ENCODE results near the gene LSM8.
"Not testable (repeated sequence)": the region's sequence is repeated elsewhere in the genome, so short reads cannot be mapped to it uniquely, and the experiment has no call there.

Gene LSM8

DNA sequence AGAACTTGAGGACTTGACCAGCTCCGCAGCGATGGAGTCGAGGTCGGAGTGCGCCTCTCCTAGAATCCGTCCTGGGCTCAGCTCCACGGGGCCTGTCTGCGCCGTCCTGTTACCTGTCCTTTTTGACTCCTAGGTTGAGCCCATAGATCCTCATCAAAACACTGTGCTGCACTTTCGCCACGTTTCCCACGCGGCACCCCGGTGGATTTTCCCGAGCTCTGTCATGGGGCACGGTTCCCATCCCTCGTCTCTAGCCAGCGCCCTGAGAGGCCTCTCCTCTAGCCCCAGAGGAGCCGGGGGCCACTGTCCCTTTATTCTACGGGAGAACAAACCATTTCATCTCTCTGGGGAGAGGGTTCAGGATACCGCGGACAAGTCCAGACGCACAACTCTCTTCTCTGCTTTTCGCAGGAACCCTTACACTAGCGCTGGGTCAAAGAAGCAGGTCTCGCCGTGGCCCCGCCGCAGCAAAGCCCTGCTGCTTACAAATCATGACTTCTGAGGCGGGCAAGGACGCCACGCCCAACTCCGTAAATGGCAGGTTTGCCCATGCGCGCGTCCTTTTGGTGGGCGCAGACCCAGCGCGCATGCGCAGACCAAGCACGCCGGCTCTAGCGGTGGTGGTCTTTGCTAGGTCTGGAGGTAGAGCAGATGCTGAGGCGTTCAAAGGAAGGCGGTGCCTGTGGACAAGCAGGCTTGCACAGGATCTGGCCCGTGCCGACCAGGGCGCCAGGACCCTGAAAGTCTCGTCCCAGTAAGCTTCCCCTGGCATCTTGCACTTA lies 30.3 kb downstream of the LSM8 start:
- FAIRE-seq, result no peak

DNA sequence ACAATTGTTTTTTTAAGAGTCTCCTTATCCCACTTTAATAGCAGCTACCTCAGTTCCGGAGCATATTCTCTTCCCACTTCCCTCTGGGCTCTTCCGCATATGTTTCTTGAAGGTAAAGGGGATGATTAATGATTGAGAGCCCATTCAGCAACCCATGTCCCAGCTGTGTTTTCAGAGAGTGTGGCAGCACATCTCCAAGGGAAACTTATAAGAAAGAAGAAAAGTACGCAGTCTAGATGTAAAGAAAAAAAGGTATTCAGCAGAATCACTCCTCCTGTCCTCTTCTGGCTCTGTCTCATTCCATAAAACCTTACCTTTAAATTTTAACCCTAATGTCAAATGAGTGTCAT lies 30.8 kb downstream of the LSM8 start:
- no peak for FAIRE-seq

DNA sequence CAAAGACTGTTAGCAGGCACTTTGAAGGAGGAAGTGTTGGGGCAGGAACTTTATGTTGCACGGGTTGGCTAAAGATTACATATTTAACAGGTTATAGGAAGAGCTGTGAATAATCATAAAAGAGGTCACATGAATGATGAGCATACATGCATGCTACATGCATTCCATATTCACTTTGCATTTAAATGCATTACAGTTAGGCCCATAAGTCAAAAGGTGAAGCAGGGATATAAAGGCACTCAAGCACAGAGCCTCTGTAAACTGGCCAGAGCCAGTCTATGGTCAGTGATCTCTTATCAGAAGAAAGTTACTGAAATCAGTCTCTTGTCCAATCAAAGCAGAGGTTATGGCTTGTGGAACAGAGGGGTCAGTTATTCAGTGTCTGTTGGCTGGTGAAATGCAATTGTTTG lies 33.3 kb downstream of the LSM8 start:
- FAIRE-seq, result no peak

DNA sequence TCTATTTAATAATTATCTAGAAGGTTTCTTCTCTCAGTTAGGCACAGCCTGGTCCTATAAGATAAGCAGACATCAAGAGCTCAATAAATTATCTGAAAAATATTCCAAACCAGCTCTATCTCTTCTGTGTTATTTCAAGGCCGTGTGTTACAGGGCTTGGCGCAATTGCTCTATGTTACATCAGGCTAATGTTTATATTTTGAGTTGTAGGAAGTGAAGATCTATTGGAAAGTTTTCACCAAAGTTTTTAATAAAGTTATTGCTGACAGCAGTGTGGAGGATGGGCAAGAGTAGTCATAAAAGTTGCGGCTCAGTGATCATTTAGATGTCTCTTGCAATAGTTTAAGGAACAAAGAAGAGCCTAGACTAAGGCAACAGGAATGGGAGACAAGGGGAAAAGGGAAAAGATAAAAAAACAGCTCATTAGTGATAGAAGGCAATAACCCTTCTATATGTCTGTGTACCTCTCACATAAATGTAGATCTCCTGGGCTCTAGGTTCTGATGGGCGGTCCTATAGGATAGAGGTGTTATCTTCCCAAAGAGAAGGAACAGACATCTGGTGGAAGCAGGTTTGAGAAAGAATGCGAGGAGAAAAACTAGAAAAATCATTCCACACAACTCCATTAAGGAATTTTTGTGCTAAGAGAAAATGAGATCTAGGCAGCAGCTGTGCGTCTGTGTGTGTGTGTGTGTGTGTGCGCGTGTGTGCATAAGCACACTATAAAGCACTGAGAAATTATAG lies 34.6 kb downstream of the LSM8 start:
- no peak for FAIRE-seq

DNA sequence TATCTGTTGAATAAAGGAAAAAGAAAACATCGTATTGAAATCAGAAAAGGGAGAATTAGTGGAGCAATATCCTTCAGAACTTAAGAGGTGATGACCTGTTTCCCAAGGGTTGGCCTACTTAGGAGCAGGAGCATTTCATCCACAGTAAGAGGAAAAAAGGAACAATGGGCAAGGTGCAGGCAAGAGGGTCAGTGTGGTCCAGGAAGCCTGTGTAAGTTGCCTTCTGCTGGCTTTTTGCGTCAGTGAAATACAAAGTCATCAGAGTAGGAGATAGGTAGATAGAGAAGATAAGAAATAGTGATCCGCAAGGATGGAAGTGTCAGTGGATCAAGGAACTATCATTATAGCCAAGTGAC lies 35.2 kb downstream of the LSM8 start:
- no peak for FAIRE-seq

DNA sequence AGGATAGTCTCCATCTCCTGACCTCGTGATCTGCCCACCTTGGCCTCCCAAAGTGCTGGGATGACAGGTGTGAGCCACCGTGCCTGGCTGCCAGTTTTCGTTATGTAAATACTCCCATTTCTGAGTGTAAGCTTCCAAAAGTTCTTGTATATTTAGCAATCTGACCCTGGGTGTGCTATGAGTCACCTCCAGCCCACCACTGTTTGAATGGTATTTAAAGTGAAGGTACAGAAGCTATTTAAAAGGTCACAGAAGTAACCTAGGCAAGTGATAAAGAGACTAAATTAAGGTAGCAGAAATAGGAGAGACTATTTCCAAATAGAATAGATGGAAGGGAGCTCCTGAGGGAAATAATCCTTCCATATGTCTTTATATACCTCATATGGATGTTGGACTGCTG lies 36.6 kb downstream of the LSM8 start:
- no peak for FAIRE-seq

DNA sequence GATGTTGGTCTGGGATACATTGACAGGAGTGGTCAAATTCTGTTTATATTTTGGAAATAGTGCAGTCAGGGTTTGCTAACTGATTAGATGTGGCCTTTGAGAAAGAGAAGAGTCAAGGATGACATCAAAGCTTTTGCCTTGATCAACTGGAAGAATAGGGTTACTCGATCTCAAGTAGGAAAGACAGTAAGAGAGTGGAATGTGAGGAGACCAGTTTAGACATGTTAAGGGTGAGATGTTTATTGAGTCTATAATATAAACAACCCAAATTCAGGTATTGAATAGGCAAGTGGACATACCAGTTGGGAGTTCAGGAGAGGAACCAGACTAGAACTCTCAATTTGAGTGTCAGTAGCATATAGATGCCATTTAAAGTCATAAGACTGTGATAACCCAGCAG lies 38.6 kb downstream of the LSM8 start:
- no peak for FAIRE-seq

DNA sequence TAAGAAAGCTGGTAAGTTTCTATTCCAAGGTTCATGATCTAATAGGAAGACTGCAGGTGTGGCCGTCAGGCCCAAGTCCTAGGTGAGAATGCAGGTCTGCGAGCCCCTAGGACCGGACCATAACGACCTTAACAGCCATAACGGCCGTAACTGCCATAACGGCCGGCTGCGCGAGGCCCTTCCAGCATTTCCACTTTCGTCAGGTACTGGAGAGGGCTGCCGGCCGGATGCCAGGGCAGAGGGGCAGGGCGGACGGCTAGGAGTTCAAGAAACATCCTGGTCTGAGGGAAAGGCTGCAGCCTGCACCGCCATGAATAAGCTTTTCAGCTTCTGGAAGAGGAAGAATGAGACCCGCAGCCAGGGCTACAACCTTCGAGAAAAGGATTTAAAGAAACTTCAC lies 40.6 kb downstream of the LSM8 start, which contains the start of gene ANKRD7:
TSS of gene ANKRD7 (plus strand) at position 184 of the 400 bp plus-strand sequence. CDS start at position 311, 127 bp downstream.
- FAIRE-seq, result no peak

DNA sequence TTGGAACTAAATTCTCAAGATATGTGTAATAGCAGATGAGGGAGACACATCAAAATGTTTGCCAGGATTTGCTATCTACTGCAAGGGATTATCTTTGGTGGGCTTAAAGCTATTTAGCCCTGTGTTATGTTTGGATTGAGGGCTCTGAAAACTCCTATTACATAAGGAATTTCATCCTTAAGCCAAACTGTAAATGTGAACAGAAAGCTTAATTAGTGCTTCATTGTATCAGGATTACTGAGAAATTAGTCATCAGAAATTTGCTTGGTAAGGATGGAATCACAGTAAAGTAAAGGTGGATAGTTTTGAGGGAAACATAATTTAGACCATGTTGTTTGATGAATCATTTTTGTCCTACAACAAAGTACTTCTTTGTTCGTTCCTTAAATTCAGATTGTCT lies 48.9 kb downstream of the LSM8 start:
- FAIRE-seq, result no peak

DNA sequence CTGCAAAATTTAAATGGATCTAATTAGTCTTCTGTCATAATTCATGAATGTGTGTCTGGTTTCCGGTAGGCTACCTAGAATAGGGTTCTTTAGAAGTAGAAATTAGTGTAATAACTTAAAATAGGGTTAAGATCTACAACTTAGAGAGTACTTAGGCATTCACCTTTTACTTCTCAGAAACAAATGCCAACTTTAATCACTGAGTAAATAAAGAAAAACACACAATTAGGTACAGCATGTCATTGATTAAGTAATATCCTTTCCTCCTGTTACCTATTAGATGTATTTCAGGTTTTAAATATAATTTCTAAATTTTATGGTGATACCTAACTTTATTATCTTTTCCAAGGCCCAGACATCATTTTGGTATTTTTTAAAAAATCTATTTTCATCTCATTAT lies 49.8 kb downstream of the LSM8 start:
- no peak for FAIRE-seq

DNA sequence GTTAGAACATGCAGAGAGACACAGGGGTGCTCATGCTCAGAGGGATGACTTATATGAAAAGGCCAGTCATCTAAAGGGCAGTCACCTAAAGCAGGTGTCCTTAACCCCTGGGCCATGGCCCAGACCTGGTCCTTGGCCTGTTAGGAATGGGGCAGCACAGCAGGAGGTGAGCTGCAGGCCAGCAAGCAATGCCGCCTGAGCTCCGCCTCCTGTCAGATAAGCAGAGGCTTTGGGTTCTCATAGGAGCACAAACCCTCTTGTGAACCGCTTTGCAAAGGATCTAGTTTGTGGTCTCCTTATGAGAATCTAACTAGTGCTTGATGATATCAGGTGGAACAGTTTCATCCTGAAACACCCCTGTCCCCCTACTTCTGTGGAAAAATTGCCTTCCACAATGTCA lies 55.0 kb downstream of the LSM8 start:
- no peak for FAIRE-seq

DNA sequence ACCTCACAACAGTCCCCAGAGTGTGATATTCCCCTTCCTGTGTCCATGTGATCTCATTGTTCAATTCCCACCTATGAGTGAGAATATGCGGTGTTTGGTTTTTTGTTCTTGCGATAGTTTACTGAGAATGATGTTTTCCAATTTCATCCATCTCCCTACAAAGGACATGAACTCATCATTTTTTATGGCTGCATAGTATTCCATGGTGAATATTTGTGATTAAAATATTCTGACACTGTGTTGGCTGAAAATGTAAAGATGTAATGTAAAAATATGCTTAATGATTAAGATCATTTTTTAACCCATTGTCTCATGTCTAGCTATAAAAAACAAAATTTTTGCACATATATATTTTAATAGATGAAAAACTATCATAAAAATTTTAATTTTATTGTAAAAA lies 56.4 kb downstream of the LSM8 start:
- FAIRE-seq, result not testable (repeated sequence)

Data from islet of Langerhans (tissue), 1 donor.